Vagina (tissue), 2 donors: ENCODE results near the gene FRMD1. TPM values are rescaled to one million over a fixed set of nuclear protein-coding genes. Genes with fewer than 3 reads are reported as not detected.

ENCODE experiments used
- DNase-seq, 2 donors: peaks; one replicate each; pipeline ENCODE4 v3.0.0-alpha.2; 2017; ENCODE audit errors: extremely low spot score in 2 of 2
- H3K27ac ChIP-seq: fragments of 200-600 bp; sonication (generic); one replicate; pipeline ENCODE4 v1.5.1; 2019
- H3K27me3 ChIP-seq: fragments of 200-600 bp; sonication (generic); one replicate; pipeline ENCODE4 v1.5.1; 2019
- H3K36me3 ChIP-seq, 2 donors: fragments of 200-600 bp; sonication (generic); one replicate each; pipeline ENCODE4 v1.5.1; 2017 to 2019
- H3K4me1 ChIP-seq: fragments of 200-600 bp; sonication (generic); one replicate; pipeline ENCODE4 v1.5.1; 2019
- H3K4me3 ChIP-seq, 2 donors: fragments of 200-600 bp; sonication (generic); 1 replicate in 1 of 2; 2 replicates in 1 of 2; pipeline ENCODE4 v1.5.1; 2016 to 2019
- H3K9me3 ChIP-seq: fragments of 200-600 bp; sonication (generic); one replicate; pipeline ENCODE4 v1.5.1; 2019
- CTCF ChIP-seq, 3 experiments: fragments of 450-650 bp in 2 of 3; fragments of 200-600 bp in 1 of 3; sonication (generic) in 1 of 3; IDR thresholded peaks; one replicate each; pipeline ENCODE4 v1.5.1; 2017 to 2019; ENCODE audit warnings: antibody characterized with exemption in 3 of 3, mild to moderate bottlenecking in 2 of 3, moderate library complexity in 2 of 3
- POLR2A ChIP-seq, 2 donors: fragments of 450-650 bp; IDR thresholded peaks; one replicate each; pipeline ENCODE4 v1.6.1; 2017; ENCODE audit warnings: antibody characterized with exemption in 2 of 2, mild to moderate bottlenecking in 2 of 2, moderate library complexity in 2 of 2
- POLR2AphosphoS5 ChIP-seq, 2 donors: sonication (generic); formaldehyde crosslinking; IDR thresholded peaks; one replicate each; pipeline ENCODE4 v1.9.0; 2017; ENCODE audit warnings: antibody characterized with exemption in 2 of 2, mild to moderate bottlenecking in 2 of 2, low read depth in 1 of 2; ENCODE audit not compliant: insufficient read depth in 1 of 2
- intact Hi-C: fragments of 100-400 bp; cut with DNase I; formaldehyde crosslinking; loops from one replicate; pipeline ENCODE4 v1.15.1; 2023
- total RNA-seq: library from RNA; depleted of rRNA; stranded (reverse); fragments of >200 nt; gene quantifications from one replicate; pipeline ENCODE4 v1.2.3, GENCODE V29; 2016

The FRMD1 gene
- total RNA-seq, 1 donor from 2014 or later = not detected

- no peak overlapping the region for H3K27ac ChIP-seq
- intact Hi-C loops = no loop called here
- H3K4me3 ChIP-seq = no peak overlapping the region
- H3K36me3 ChIP-seq = no peaks in the 10 kb centered on the region
- no peaks in the 10 kb centered on the region for H3K27me3 ChIP-seq
- DNase-seq = no peak
- TF ChIP-seq CTCF (IDR thresholded peaks at IDR 0.05) = no peak
- no peak for TF ChIP-seq POLR2AphosphoS5 (IDR thresholded peaks at IDR 0.05; ENCODE audit: insufficient read depth in 1 of 2, low read depth in 1 of 2)
- no peak for TF ChIP-seq POLR2A (IDR thresholded peaks at IDR 0.05)
- no peaks in the 10 kb centered on the region for H3K9me3 ChIP-seq
- peaks cover 14% of the 10 kb centered on the region for H3K4me1 ChIP-seq
Measured at GRCh38 chr6:168044521-168045130, 34.4 kb downstream of the FRMD1 start.

GRCh38 chr6:168043848-168044415, 35.1 kb downstream of the FRMD1 start:
- intact Hi-C loops = no loop called here
- Histone ChIP-seq H3K27ac (no peak overlapping the region), H3K9me3 (no peaks in the 10 kb centered on the region), H3K36me3 (no peaks in the 10 kb centered on the region), H3K4me3 (no peak overlapping the region), H3K4me1 (peaks cover 14% of the 10 kb centered on the region), H3K27me3 (no peaks in the 10 kb centered on the region)
- no peak for TF ChIP-seq POLR2A (IDR thresholded peaks at IDR 0.05)
- TF ChIP-seq POLR2AphosphoS5 (IDR thresholded peaks at IDR 0.05; ENCODE audit: insufficient read depth in 1 of 2, low read depth in 1 of 2) = no peak
- no peak for TF ChIP-seq CTCF (IDR thresholded peaks at IDR 0.05)
- no peak for DNase-seq

GRCh38 chr6:168043193-168043847, 35.7 kb downstream of the FRMD1 start:
- intact Hi-C loops = no loop called here
- Histone ChIP-seq H3K36me3 (no peaks in the 10 kb centered on the region), H3K9me3 (no peaks in the 10 kb centered on the region), H3K4me3 (no peak overlapping the region), H3K27ac (no peak overlapping the region), H3K27me3 (no peaks in the 10 kb centered on the region), H3K4me1 (peaks cover 14% of the 10 kb centered on the region)
- TF ChIP-seq POLR2A (IDR thresholded peaks at IDR 0.05) = no peak
- TF ChIP-seq CTCF (IDR thresholded peaks at IDR 0.05) = no peak
- TF ChIP-seq POLR2AphosphoS5 (IDR thresholded peaks at IDR 0.05; ENCODE audit: insufficient read depth in 1 of 2, low read depth in 1 of 2) = no peak
- DNase-seq = no peak

- DNase-seq = no peak
Measured at GRCh38 chr6:168042426-168043192, 36.4 kb downstream of the FRMD1 start.

GRCh38 chr6:168041928-168042327, 37.1 kb downstream of the FRMD1 start:
- Histone ChIP-seq H3K9me3 (no peaks in the 10 kb centered on the region), H3K4me1 (peaks cover 14% of the 10 kb centered on the region), H3K27me3 (no peaks in the 10 kb centered on the region), H3K4me3 (no peak overlapping the region), H3K27ac (no peak overlapping the region), H3K36me3 (no peaks in the 10 kb centered on the region)
- intact Hi-C loops = no loop called here
- DNase-seq = no peak
- TF ChIP-seq POLR2AphosphoS5 (IDR thresholded peaks at IDR 0.05; ENCODE audit: insufficient read depth in 1 of 2, low read depth in 1 of 2) (no peak), POLR2A (IDR thresholded peaks at IDR 0.05) (no peak), CTCF (IDR thresholded peaks at IDR 0.05) (no peak)

More at GRCh38 chr6:168042426-168043192, 36.4 kb downstream of the FRMD1 start:
- no peak overlapping the region for H3K27ac ChIP-seq
- no peaks in the 10 kb centered on the region for H3K36me3 ChIP-seq
- H3K4me1 ChIP-seq = peaks cover 14% of the 10 kb centered on the region
- H3K4me3 ChIP-seq = no peak overlapping the region
- intact Hi-C loops = no loop called here
- H3K9me3 ChIP-seq = no peaks in the 10 kb centered on the region
- no peaks in the 10 kb centered on the region for H3K27me3 ChIP-seq
- no peak for TF ChIP-seq POLR2AphosphoS5 (IDR thresholded peaks at IDR 0.05; ENCODE audit: insufficient read depth in 1 of 2, low read depth in 1 of 2)
